ENCODE measurements around the gene CCSER2.
"Not testable (repeated sequence)": the region's sequence is repeated elsewhere in the genome, so short reads cannot be mapped to it uniquely, and the experiment has no call there.

The CCSER2 gene

DNA sequence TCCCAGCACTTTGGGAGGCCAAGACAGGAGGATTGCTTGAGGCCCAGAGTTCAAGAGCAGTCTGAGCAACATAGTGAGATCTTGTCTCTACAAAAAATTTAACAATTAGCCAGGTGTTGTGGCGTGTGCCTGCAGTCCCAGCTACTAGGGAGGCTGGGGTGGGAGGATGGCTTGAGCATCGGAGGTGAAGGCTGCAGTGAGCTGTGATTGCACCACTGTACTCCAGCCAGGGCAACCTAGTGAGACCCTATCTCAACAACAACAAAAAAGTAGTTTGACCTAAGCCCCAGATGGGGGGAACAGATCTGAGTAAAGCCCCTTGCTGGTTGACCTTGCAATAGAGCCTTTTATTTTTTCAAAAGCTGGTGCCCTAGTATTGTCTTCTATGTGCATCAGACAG lies 15.6 kb upstream of the CCSER2 start:
- no peak for DNase-seq

DNA sequence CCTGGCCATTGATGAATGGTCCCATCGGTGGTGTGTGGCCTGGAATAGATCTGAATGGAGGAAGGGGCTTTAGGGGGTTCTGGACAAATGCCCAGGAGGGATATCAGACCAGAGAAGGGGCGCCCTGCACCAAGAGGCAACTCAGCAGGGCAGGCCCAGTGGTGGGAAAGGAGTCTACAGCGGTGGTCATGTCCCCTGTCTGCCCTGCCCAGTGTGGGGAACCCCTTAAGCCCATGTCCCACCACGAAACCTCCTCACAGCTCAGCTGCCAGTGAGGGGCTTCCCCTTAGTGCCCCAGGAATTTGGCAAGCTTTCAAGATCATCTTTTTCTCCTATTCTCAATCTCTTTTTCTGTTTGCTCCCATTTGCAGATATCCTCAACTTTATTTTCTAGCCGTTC lies 14.1 kb upstream of the CCSER2 start:
- no peak for DNase-seq

DNA sequence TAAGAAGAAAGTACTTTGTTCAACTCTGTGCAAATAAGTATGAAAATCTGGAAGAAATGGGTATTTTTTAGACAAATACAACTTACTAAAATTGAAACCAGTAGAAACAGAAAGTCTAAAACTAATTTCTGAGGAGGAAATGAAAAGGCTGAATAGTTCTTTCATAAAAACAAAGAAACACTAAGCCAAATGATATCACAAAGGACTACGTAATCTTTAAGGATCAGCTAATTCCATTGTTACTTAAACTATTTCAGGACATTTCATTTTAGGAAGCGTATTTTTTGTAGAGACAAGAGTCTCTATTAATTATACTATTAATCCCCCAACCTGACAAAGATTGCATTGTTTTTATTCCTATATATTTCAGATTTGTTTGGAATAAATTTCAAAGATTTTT lies 11.2 kb upstream of the CCSER2 start:
- DNase-seq = no peak

DNA sequence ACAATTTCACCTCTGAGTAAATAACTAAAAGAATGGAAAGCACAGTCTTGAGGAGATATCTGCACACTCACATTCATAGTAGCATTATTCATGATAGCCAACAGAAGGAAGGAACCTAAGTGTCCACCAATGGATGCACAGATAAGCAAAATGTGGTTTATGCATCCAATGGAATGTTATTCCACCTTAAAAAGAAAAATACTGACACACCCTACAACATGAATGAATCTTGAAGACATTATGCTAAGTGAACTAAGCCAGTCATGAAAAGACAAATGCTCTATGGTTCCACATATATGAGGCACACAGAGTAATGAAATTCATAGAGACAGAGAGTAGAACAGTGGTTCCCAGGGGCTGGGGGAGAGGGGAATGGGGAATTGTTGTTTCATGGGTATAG lies 6.5 kb upstream of the CCSER2 start:
- DNase-seq = no peak

DNA sequence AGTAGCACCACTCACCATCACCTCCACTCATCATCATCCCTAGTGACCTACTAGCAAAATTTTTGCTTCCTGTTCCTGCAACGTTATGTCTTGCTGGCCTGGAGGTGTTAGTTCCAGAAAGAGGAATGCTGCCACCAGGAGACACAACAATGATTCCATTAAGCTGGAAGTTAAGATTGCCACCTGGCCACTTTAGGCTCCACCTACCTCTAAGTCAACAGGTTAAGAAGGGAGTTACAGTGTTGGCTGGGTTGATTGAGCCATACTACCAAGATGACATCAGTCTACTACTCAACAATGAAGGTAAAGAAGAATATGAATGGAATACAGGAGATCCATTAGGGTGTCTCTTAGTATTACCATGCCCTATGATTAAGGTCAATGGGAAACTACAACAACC lies 4.8 kb upstream of the CCSER2 start:
- DNase-seq = not testable (repeated sequence)

DNA sequence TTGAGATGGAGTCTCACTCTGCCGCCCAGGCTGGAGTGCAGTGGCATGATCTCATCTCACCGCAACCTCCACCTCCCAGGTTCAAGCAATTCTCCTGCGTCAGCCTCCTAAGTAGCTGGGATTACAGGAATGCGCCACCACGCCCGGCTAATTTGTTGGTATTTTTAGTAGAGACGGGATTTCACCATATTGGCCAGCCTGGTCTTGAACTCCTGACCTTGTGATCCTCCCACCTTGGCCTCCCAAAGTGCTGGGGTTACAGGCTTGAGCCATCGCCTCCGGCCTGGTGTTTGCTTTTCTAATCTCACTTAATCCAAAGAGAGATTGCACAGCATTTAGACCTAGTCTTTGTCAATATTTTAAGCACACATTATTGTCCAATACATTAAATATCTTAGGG lies 1.4 kb upstream of the CCSER2 start:
- not testable (repeated sequence) for DNase-seq

DNA sequence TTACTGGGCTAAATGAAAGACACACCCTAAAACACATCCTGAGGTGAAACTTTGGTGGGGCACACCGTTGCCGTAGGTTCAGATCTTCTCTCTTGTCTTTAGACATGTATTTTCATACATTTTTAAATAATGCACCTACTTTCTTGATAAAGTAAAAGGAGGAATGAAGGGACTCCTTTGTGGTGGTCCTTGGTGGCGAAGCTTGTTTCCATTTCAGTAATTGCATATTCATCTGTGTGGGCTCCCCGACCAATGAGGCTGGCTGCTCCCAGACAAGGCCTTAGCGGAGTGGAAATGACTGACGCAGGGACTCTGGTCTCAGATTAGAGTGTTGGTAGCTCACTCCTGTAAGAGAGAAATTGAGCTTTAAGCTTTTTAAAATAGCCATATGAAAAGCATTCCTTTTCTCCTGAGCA lies 815 bp downstream of the CCSER2 start:
- no peak for DNase-seq

DNA sequence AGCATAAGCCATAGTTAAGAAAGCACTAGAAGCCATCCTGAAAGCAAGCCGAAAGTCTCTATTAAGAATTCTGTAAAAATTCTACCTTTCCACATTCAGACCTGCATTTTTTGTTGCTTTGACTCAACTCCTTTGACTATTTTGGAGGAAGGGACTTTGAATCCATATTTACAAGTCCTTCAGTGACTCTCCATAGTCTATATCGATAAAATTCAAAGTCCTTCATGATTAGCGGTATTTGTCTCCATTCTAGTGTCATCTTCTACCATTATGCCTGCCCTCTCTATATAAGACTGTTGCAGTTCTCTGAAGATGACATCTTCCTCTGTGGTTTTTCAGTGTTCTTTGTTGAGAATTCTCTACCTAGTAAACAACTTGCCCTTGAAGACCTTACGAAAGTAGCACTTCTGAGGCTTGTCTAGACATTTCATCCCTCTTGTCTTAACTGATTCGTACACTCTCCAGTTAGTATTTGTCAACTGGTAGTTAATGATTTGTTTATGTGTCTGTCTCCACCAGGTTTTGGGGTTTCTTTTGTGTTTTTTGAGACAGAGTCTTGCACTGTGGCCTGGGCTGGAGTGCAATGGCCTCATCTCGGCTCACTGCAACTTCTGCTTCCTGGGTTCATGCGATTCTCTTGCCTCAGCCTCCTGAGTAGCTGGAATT lies 1.7 kb downstream of the CCSER2 start:
- DNase-seq = peak; percentile 70

DNA sequence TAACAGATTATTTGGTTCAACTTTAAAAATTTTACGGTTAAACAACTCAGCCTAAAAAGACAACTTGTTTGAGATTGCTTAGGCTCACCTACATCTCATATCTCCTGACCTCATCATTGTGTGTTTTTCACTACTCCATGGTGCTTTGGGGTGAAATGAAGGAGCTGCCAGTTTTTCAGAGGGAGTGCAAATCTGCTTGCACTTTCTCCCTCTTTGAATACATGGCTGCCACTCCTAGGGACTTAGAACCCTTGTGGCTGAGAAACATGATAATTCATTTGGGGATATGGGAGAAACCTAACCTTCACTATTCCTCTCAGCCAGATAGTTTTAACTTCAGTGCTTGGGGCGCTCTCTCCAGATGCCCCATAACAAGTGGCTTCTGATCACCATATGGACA lies 2.7 kb downstream of the CCSER2 start:
- DNase-seq = no peak

DNA sequence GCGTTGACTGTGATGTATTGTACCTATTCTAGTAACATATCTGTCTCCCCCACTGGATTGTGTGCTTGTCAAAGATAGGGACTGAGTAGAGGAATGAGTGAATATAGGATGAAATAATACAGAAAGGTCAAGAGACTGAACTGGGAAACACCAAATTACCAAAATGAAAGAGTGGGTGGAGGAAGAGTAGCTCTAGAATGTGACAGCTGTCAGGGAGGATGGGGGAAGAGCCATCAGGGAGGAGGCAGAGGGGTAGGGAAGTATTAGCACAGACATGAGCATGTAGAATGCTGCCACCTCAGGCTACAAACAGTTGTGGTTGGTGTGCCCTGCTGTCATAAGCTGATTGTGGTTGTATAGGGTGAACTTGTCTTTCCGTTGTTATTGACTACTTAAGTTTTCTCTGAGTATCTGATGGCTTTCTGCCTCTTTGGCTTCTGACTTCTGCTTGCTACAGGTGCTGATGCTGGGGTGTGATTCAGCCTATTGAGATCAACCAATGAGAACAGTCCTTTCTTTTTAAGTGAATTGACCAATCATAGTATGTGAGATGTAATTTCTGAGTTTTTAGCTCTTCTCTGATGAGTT lies 5.6 kb downstream of the CCSER2 start:
- peak; percentile 90 for DNase-seq

DNA sequence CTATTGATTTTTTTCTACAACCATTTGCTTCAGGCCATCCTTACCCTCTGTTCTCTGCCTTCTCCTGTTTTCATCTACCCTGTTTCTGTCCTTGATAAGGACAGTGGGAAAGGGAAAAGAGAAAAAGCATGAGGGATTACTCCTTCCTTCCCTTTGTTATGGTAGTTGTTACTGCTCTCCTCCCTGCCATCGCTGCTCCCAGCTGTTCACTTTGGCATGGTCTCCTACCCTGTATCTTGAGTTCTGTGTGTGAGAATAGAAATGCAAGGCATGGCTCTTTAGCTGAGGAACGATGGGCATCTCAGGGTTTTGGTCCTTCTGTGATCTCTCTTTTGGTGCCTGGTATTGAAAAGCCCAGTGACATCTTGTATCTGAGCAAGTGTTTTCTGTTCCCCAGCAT lies 6.4 kb downstream of the CCSER2 start:
- no peak for DNase-seq

DNA sequence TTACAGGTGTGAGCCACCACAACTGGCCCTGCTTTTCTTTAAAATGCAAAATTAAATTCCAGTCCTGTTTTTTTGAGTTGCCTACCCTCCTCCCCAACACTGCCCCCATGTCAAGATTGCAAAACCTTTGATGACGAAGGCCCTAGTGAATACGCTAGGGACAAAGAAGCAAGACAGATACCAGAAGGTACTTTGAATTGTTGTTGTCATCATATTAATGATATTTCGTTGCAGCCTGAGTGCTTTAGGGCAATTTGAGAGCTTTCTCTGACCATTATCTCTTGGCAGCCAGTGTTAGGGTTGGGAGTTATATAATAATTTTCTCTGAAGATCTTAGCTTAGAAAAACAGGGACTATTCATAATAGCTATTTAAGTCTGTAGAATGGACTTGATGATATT lies 7.1 kb downstream of the CCSER2 start:
- no peak for DNase-seq

DNA sequence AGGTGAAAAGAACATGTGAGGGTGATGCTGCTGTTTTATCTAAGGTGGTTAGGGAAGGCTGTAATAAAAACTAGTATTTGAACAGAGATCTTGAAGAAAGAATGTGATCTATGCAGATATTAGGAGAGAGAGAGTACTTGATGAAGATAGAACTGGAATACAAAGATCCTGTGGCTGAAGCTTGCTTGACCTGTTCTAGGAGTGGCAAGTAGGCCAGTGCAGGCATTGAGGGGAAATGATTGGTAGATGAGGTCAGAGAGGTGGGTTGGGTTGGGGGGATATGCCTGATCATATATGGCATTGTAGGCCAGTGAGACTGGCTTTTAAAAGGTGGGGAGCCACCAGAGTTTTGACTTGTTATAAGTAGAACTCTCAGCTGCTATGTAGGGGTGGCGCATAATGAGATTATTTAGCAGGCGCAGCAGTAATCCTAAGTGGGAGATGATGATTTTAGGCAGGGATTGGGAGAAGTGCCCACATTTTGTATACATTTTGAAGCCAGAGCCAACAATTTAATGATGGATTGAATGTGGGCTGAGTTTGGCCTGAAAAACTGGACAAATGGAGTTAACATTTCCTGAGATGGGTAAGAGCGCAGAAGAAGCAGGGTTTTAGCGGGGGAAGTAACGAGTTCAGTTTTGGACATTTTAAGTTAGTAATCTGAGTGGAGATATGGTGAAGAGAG lies 8.2 kb downstream of the CCSER2 start:
- no peak for DNase-seq

DNA sequence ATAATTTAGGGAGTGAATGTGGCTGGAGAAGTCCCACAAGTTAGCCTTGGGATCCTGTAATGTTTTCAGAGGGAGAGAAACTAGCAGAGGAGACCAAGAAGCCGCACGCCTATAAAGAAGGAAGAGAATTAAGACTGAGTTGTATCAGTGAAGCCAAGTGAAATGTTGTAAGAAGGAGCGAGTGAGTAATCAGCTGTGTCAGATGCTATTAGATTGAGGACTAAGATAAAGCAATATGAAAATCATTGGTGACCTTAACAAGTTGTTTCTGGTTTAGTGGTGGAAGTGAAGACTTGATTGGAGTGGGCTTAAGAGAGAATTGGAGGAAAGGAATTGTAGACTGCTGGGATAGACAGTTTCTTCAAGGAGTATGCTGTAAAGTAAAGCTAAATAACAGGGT lies 8.8 kb downstream of the CCSER2 start:
- no peak for DNase-seq

DNA sequence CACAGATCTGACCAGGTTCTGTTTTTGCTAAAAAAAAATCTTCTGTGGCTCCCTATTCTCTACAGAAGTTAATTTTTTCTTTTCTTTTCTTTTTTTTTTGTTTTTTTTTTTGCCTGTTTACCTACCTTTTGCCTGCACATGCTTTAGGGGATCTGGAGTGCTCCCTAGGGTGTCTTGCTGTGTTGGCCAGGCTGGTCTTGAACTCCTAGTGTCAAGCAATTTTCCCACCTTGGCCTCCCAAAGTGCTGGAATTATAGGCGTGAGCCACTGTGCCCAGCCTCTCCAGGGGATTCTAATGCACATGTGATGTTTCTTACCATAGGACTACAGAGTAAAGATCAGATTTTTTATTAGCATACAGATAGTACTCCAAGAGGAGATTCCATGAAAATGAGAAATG lies 10.6 kb downstream of the CCSER2 start:
- no peak for DNase-seq

DNA sequence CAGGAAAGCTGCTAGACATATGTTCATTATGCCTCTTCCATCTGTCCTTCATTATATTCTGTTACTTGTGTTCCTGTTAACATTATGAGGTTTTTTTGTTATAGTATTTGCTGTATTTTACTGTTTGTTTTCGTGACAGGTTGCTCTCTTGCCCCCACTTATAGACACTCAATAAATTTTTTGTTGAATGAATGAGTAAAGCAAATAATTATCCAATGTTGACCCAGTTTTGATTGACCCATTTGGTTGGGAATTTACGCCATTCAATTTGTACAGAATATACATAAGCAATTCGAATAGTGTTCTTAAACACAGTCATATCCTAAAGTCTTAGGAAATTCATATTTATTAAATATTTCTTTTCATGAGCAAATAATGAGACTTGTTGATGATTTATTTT lies 11.8 kb downstream of the CCSER2 start:
- no peak for DNase-seq

DNA sequence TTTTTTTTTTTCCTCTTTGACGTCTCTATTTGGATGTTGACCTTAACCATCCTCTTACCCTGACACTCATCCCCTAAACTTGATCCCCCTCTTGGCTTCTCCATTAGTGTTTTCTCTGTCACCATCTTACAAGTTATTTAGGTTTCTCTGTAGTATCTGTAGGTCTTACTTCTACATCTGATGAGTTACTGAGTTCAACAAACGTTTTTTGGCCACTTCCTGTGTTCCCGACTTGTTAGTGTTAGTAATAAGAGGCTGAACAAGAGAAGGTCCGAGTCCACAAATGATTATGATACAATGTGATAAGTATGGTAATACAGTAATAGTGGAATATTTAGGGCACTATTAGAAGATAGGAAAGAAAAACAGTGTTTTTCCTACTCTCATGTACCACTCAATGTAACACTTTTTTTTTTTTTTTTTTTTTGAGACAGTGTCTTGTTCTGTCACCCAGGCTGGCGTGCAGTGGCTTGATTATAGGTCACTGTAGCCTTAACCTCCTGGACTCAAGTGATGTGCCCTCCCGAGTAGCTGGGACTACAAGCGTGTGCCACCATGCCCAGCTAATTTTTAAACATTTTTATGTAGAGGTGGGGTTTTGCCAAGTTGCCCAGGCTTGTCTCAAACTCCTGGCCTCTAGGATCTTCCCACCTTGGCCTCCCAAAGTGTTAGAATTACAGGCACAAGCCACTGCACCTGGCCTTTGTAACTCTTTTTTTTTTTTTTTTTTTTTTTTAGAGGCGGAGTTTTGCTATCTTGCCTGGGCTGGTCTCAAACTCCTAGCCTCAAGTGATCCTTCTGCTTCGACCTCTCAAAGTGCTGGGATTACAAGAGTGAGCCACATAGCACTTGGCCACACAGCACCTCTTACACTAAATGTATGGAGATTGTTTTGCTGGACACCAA lies 12.5 kb downstream of the CCSER2 start:
- no peak for DNase-seq

DNA sequence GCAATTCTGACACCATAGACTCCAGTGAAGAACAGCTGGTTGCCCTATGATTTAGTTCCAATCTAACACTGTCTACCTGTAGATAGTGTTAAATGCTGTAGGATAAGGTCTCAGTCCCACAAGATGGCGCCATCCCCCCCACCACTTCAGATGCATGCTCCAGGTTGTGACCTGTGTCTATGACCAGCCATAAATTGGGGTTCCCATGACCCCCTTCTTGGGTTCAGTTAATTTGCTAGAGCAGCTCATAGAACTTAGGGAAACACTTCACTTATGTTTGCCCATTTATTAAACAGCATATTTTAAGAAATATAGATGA lies 13.1 kb downstream of the CCSER2 start:
- no peak for DNase-seq

DNA sequence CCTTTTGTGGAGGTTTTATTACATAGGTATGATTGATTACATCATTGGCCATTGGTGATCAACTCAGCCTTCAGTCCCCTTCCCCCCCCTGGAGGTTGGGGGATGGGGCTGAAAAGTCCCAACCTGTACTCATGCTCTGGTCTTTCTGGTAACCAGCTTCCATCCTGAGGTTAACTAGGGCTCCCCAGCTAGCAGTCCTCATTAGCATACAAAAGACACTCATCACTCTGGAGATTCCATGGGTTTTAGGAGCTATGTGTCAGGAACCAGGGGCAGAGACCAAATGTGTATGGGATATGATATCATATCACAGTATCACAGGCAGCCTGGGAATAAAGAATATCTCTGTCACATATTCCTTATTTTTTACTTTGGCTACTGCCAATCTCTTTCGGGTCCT lies 13.6 kb downstream of the CCSER2 start:
- DNase-seq = no peak

DNA sequence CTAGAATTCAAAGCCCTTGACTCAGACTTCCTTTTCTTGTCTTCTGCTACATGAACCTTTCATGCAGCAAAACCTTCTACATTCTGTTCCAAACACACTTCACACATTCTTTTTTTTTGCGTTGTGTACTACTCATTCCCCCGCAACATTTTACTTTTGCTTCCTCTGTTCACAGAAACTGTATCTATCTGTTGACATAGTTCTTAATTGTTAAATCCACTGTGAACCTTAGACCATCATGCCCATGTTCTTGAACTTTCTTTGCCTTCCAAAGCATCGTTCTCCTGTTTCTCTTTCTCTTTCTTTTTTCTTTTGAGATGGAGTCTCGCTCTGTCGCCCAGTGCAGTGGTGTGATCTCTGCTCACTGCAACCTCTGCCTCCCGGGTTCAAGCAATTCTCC lies 14.2 kb downstream of the CCSER2 start:
- no peak for DNase-seq

DNA sequence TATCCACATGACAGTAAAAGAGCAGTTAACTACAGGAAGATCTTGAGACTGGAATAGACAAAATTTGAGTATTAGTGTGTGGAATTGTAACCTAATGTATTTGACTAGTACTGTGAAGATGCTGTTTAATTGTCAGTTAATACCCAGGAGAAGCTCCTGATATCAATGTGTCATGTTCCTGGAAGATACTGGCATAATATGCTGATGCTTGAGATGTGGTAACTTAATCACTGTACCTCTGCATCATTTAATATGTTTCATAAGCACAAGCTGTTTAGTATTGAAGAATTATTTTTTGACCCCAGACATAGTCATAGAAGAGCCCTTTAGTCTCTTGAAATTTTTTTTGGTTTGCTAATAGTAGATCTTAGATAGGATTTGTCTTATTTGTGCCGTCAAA lies 15.4 kb downstream of the CCSER2 start:
- no peak for DNase-seq

DNA sequence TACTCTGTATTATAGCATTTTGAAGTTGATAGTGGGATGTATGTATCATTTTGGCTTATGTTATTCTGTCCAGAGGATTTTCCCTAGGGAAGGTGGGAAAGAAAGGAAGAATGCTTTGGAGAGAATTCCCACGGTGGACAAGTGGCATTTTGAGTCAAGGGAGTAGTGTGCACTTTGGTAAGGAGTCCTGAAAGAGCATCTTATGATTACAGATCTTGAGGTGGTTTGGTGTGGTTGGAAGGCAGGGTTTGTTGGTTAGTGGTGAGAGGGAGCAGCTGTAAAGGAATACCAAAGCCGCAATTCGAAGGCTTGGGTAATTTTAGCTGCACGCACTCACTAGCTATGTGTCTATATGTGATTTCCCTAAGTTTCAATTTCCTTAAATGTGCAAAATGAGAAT lies 16.1 kb downstream of the CCSER2 start:
- no peak for DNase-seq

DNA sequence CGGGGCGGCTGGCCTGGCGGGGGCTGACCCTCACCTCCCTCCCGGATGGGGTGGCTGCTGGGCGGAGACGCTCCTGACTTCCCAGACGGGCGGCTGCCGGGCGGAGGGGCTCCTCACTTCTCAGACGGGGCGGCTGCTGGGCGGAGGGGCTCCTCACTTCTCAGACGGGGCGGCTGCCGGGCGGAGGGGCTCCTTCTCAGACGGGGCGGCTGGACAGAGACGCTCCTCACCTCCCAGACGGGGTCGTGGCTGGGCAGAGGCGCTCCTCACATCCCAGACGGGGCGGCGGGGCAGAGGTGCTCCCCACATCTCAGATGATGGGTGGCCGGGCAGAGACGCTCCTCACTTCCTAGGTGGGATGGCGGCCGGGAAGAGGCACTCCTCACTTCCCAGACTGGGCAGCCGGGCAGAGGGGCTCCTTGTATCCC lies 19.2 kb downstream of the CCSER2 start:
- not testable (repeated sequence) for DNase-seq

DNA sequence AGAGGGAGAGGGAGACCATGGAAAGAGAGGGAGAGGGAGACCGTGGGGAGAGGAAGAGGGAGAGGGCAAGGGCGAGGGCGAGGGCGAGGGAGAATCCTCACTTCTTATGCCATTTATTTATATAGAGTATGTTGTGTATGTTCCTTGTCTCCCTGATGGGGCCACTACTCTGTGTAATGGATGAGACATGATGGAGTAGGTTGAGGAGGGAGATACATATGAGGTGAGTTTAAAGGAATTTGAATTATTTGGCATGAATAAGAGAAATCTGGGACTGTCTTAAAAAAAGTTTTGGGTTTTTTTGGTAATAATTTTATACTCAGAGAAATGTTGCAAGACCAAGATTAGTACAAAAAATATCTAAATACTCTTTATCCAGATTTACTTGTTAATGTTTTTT lies 20.1 kb downstream of the CCSER2 start:
- DNase-seq = no peak

Measured in CD4-positive, alpha-beta T cell treated with Interleukin-21 for 1 hour (primary cell).